Measurements from ENCODE around the gene LKAAEAR1. TPM values are rescaled to one million over a fixed set of nuclear protein-coding genes. Genes with fewer than 3 reads are reported as not detected.
A peak's percentile ranks its signal among the peaks of the same experiment; 100 is the strongest.

The LKAAEAR1 gene
- total and polyA plus RNA-seq, 2 of the 13 experiments (the other 11 are each of a cell fraction or from before 2014, with no cell fraction given), result not detected

DNA sequence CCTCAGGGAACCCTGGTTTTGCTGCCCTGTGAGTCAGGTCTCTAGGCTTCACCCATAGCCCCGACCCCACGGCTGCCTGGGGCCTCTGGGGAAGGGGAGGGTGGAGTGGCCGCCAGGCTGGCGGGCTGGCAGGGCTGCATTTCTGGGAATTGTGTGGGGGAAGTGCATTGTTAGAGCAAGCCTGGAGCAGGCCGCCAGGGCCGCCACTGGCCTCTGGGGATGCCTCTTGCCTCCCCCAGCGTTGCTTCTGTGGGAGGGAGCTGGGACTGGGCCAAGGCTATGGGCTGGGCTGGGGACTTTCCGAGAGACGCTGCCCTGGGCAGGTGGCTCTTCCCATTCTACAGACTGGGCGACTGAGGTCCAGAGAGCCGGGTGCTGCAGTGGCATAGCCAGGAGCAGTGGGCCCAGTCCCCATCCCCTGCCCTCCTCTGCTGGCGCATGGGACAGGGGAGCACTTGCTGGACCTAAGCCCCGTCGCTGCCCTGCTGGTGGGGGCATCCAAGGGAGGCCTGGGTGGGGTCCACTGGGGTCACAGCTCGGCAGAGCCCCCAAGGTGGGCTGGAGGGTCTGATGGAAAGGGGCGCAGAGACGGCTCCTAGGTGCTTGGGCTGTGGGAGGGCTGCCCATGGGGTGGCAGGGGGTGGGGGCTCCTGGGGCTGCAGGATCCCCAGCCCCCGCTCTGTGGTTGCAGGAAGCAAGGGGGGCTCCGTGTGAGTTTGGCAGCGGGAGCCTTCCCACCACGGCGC lies 28.1 kb downstream of the LKAAEAR1 start (continued):
- TF ChIP-seq KAT7 (CRISPR knock-in tag; IDR thresholded peaks at IDR 0.05; ENCODE audit: borderline replicate concordance) (0 out of 2 replicates have a peak, but pooled peaks have one; percentile 8), REST (IDR thresholded peaks at IDR 0.05; ENCODE audit: borderline replicate concordance in 1 of 2, low read depth in 1 of 2, low read length in 2 of 2) (no peak), RERE (CRISPR knock-in tag; IDR thresholded peaks at IDR 0.05; ENCODE audit: low read depth) (peak; percentile 54; the same call in 1 of the 2 replicates), NFATC3 (CRISPR knock-in tag; IDR thresholded peaks at IDR 0.05) (peak; percentile 92; the same call in 1 of the 2 replicates), JUN (CRISPR knock-in tag; IDR thresholded peaks at IDR 0.05) (no peak), ZNF547 (CRISPR knock-in tag; IDR thresholded peaks at IDR 0.05) (peak; percentile 46; the same call in 1 of the 2 replicates), PPARG (CRISPR knock-in tag; conservative IDR thresholded peaks at IDR 0.05) (peak; percentile 80), ZNF549 (CRISPR knock-in tag; IDR thresholded peaks at IDR 0.05) (no peak), ZNF230 (CRISPR knock-in tag; IDR thresholded peaks at IDR 0.05) (no peak), AKAP8 (CRISPR knock-in tag; IDR thresholded peaks at IDR 0.05) (no peak), RAD21 (CRISPR knock-in tag; IDR thresholded peaks at IDR 0.05) (no peak; the same call in 1 of the 2 replicates), KMT2A (CRISPR knock-in tag; IDR thresholded peaks at IDR 0.05) (no peak), ZNF772 (CRISPR knock-in tag; IDR thresholded peaks at IDR 0.05) (no peak), REXO4 (CRISPR knock-in tag; IDR thresholded peaks at IDR 0.05; ENCODE audit: borderline replicate concordance) (peak; percentile 50; the same call in 1 of the 2 replicates)
- TF ChIP-seq, protein P1, sequence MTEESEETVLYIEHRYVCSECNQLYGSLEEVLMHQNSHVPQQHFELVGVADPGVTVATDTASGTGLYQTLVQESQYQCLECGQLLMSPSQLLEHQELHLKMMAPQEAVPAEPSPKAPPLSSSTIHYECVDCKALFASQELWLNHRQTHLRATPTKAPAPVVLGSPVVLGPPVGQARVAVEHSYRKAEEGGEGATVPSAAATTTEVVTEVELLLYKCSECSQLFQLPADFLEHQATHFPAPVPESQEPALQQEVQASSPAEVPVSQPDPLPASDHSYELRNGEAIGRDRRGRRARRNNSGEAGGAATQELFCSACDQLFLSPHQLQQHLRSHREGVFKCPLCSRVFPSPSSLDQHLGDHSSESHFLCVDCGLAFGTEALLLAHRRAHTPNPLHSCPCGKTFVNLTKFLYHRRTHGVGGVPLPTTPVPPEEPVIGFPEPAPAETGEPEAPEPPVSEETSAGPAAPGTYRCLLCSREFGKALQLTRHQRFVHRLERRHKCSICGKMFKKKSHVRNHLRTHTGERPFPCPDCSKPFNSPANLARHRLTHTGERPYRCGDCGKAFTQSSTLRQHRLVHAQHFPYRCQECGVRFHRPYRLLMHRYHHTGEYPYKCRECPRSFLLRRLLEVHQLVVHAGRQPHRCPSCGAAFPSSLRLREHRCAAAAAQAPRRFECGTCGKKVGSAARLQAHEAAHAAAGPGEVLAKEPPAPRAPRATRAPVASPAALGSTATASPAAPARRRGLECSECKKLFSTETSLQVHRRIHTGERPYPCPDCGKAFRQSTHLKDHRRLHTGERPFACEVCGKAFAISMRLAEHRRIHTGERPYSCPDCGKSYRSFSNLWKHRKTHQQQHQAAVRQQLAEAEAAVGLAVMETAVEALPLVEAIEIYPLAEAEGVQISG (CRISPR knock-in tag; IDR thresholded peaks at IDR 0.05), result peak; percentile 52
- TF ChIP-seq, protein P2, sequence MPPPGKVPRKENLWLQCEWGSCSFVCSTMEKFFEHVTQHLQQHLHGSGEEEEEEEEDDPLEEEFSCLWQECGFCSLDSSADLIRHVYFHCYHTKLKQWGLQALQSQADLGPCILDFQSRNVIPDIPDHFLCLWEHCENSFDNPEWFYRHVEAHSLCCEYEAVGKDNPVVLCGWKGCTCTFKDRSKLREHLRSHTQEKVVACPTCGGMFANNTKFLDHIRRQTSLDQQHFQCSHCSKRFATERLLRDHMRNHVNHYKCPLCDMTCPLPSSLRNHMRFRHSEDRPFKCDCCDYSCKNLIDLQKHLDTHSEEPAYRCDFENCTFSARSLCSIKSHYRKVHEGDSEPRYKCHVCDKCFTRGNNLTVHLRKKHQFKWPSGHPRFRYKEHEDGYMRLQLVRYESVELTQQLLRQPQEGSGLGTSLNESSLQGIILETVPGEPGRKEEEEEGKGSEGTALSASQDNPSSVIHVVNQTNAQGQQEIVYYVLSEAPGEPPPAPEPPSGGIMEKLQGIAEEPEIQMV (CRISPR knock-in tag; IDR thresholded peaks at IDR 0.05; ENCODE audit: low read depth), result no peak

All from HepG2 (cell line).